Gastrocnemius medialis (tissue), 4 donors: ENCODE data around the gene APOL3. TPM values are rescaled to one million over a fixed set of nuclear protein-coding genes. Genes with fewer than 3 reads are reported as not detected.
"Not testable (repeated sequence)": the region's sequence is repeated elsewhere in the genome, so short reads cannot be mapped to it uniquely, and the experiment has no call there.

ENCODE experiments used
- ATAC-seq, 2 donors: fragments of 150-250 bp; one replicate each; pipeline ENCODE4 v1.9.1; 2016
- DNase-seq, 2 donors: peaks; one replicate each; pipeline ENCODE4 v3.0.0-alpha.2; 2019
- H3K27ac ChIP-seq, 4 donors: fragments of 200-600 bp; sonication (generic); 1 replicate in 1 of 4; 2 replicates in 3 of 4; pipeline ENCODE4 v1.5.1; 2016 to 2018; ENCODE audit warnings: mild to moderate bottlenecking in 2 of 4, moderate library complexity in 1 of 4
- H3K27me3 ChIP-seq, 3 donors: fragments of 200-600 bp; sonication (generic) in 2 of 3; 1 replicate in 1 of 3; 2 replicates in 2 of 3; pipeline versions ENCODE4 v1.5.1 to v1.6.0; 2016 to 2019; ENCODE audit warnings: mild to moderate bottlenecking in 1 of 3, moderate library complexity in 1 of 3
- H3K36me3 ChIP-seq, 2 donors: fragments of 200-600 bp; sonication (generic) in 1 of 2; one replicate each; pipeline ENCODE4 v1.5.1; 2017 to 2018
- H3K4me1 ChIP-seq, 2 donors: fragments of 200-600 bp; sonication (generic) in 1 of 2; one replicate each; pipeline ENCODE4 v1.5.1; 2016 to 2017; ENCODE audit warnings: mild to moderate bottlenecking in 2 of 2
- H3K4me3 ChIP-seq, 4 donors: fragments of 200-600 bp; sonication (generic) in 3 of 4; 1 replicate in 1 of 4; 2 replicates in 3 of 4; pipeline ENCODE4 v1.5.1; 2016 to 2019; ENCODE audit warnings: mild to moderate bottlenecking in 2 of 4
- H3K9me3 ChIP-seq, 3 donors: fragments of 200-600 bp; sonication (generic) in 2 of 3; 1 replicate in 1 of 3; 2 replicates in 2 of 3; pipeline ENCODE4 v1.5.1; 2016 to 2019
- POLR2A ChIP-seq, 2 donors: fragments of 450-650 bp; IDR thresholded peaks; one replicate each; pipeline ENCODE4 v1.6.1; 2017; ENCODE audit warnings: antibody characterized with exemption in 2 of 2, mild to moderate bottlenecking in 2 of 2, moderate library complexity in 2 of 2
- in situ Hi-C, 4 donors: fragments of 200-750 bp; cut with MboI; loops; one replicate each; pipeline versions ENCODE4 v1.15.0 to v1.8.0; 2017; ENCODE audit warnings: low sequenced_read_pairs in 4 of 4
- intact Hi-C: fragments of 100-400 bp; cut with DNase I; formaldehyde crosslinking; loops from one replicate; pipeline ENCODE4 v1.15.1; 2023; ENCODE audit warnings: low total_unique reads
- total RNA-seq, 4 donors: library from RNA; depleted of rRNA; stranded (reverse); fragments of >200 nt; gene quantifications; one replicate each; pipeline versions ENCODE4 v1.1.0 to v1.2.3, GENCODE V29; 2016
- TF ChIP-seq, protein P1 (sequence below), 5 experiments: fragments of 450-650 bp in 3 of 5; fragments of 200-600 bp in 2 of 5; sonication (generic) in 2 of 5; IDR thresholded peaks in 4 of 5; conservative IDR thresholded peaks in 1 of 5; 1 replicate in 4 of 5; 2 replicates in 1 of 5; pipeline ENCODE4 v1.5.1; 2016 to 2019; ENCODE audit warnings: antibody characterized with exemption in 5 of 5, mild to moderate bottlenecking in 3 of 5, moderate library complexity in 3 of 5

The APOL3 gene
- total RNA-seq, 4 donors from 2014 or later, result 16.6 to 23.4 (median 19.3) TPM

GRCh38 chr22:36153501-36154422 is 6.8 kb downstream of the APOL3 start:
- DNase-seq (no peak), ATAC-seq (no peak)
- intact Hi-C loops, result no loop called here
- Histone ChIP-seq H3K4me1 (peaks cover 45 to 65% of the 10 kb centered on the region in 2 donors), H3K36me3 (peaks cover 0 to 6% of the 10 kb centered on the region in 2 donors), H3K9me3 (no peaks in the 10 kb centered on the region), H3K27ac (peak overlapping the region; percentile 74 to 84 (median 81)), H3K27me3 (no peaks in the 10 kb centered on the region), H3K4me3 (no peak overlapping the region)
- no peak for TF ChIP-seq POLR2A (IDR thresholded peaks at IDR 0.05)
- TF ChIP-seq, protein P1, sequence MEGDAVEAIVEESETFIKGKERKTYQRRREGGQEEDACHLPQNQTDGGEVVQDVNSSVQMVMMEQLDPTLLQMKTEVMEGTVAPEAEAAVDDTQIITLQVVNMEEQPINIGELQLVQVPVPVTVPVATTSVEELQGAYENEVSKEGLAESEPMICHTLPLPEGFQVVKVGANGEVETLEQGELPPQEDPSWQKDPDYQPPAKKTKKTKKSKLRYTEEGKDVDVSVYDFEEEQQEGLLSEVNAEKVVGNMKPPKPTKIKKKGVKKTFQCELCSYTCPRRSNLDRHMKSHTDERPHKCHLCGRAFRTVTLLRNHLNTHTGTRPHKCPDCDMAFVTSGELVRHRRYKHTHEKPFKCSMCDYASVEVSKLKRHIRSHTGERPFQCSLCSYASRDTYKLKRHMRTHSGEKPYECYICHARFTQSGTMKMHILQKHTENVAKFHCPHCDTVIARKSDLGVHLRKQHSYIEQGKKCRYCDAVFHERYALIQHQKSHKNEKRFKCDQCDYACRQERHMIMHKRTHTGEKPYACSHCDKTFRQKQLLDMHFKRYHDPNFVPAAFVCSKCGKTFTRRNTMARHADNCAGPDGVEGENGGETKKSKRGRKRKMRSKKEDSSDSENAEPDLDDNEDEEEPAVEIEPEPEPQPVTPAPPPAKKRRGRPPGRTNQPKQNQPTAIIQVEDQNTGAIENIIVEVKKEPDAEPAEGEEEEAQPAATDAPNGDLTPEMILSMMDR (IDR thresholded peaks at IDR 0.05 in 4 of 5, conservative IDR thresholded peaks at IDR 0.05 in 1 of 5), result no peak
- in situ Hi-C loops, result no loop called here

DNA sequence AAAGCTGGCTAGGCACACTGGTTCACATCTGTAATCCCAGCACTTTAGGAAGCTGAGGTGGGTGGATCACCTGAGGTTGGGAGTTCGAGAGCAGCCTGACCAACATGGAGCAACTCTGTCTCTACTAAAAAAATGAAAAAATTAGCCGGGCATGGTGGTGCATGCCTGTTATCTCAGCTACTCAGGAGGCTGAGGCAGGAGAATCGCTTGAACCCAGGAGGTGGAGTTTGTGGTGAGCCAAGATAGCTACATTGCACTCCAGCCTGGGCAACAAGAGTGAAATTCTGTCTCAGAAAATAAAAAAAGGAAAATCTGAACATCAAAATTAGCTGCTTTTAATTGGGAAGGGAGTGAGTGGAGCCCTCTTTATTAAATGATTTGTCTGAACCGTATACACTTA is 7.7 kb downstream of the APOL3 start:
- intact Hi-C loops, H3K4me3 ChIP-seq, DNase-seq, H3K27me3 ChIP-seq, ATAC-seq, H3K9me3 ChIP-seq, H3K36me3 ChIP-seq, in situ Hi-C loops: not testable (repeated sequence)
- peak overlapping the region; percentile 74 to 84 (median 81) for H3K27ac ChIP-seq
- H3K4me1 ChIP-seq, result peaks cover 43 to 68% of the 10 kb centered on the region in 2 donors

DNA sequence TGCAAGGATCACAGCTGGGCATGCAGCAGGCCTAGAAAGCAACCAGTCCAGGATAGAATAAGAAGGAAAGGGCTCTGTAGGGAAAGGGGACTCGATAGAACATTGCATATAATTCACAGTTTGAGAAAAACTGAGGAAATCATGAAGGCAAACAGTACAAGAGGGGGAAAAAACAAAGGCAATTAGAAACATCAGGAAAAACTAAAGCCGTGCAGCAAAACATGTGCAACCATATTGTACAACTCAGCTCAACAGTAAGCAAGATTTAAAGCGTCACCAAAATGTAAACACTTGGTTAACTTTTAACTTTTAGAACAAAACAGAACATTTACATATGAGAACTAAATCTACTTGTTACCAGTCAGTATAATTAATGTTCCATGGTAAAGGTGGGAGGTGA is 8.5 kb downstream of the APOL3 start:
- Histone ChIP-seq H3K27me3 (no peaks in the 10 kb centered on the region), H3K27ac (peak overlapping the region; percentile 74 to 84 (median 81)), H3K36me3 (peaks cover 0 to 7% of the 10 kb centered on the region in 2 donors), H3K4me3 (no peak overlapping the region), H3K4me1 (peaks cover 36 to 66% of the 10 kb centered on the region in 2 donors), H3K9me3 (no peaks in the 10 kb centered on the region)
- intact Hi-C loops (no loop called here), in situ Hi-C loops (no loop called here)
- no peak for TF ChIP-seq POLR2A (IDR thresholded peaks at IDR 0.05)
- TF ChIP-seq, protein P1 (IDR thresholded peaks at IDR 0.05 in 4 of 5, conservative IDR thresholded peaks at IDR 0.05 in 1 of 5), result no peak
- ATAC-seq, result no peak
- DNase-seq, result no peak

DNA sequence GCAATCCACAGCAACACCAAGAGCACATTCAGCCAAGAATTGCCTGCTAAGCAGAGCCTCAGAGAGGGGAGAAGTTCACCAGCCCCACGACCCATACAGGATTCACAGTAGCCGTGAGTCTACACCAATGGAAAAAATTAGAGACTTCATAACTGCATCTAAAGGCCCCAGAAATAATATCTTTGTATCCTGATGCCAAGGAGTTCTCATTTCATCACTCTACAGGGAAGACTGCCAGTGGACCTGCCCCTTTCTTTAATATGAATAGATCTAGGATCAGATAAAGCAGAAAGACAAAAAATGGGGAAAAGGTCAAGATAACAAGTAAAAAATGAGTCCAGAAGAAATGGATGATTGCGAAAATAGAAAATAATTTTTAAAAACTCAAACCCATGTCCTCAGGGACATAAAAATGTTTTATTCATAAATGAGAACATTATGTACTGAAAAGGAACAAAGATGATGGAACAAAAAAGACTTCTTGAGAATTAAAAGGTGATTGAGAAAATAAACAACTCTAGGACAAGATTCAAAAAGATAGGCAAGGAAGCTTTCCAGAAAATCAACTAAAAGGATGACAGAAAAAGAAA is 9.5 kb downstream of the APOL3 start:
- Histone ChIP-seq H3K4me1 (peaks cover 29 to 63% of the 10 kb centered on the region in 2 donors), H3K36me3 (peaks cover 0 to 7% of the 10 kb centered on the region in 2 donors), H3K4me3 (no peak overlapping the region), H3K27me3 (no peaks in the 10 kb centered on the region), H3K9me3 (no peaks in the 10 kb centered on the region), H3K27ac (peak overlapping the region; percentile 74 to 84 (median 81))
- intact Hi-C loops, result no loop called here
- no peak for DNase-seq
- in situ Hi-C loops, result no loop called here
- ATAC-seq, result peak in 1 of 2 donors; percentile 49
- TF ChIP-seq, protein P1 (IDR thresholded peaks at IDR 0.05 in 4 of 5, conservative IDR thresholded peaks at IDR 0.05 in 1 of 5), result no peak
- TF ChIP-seq POLR2A (IDR thresholded peaks at IDR 0.05), result no peak

- DNase-seq, result no peak
- H3K36me3 ChIP-seq, result peaks cover 0 to 7% of the 10 kb centered on the region in 2 donors
- intact Hi-C loops (loop anchor here (5.0 kb wide), 2 partner anchors 73 to 128 kb away; no protein-coding TSS in a partner anchor), in situ Hi-C loops (loop anchor here in 1 of 4 donors (10.0 kb wide), 1 partner anchor 85 kb away; the partner anchor contains the start of gene APOL2)
- no peak overlapping the region for H3K4me3 ChIP-seq
- peak overlapping the region; percentile 48 to 84 (median 81) for H3K27ac ChIP-seq
- H3K9me3 ChIP-seq, result no peaks in the 10 kb centered on the region
- no peak for TF ChIP-seq POLR2A (IDR thresholded peaks at IDR 0.05)
- TF ChIP-seq, protein P1 (IDR thresholded peaks at IDR 0.05 in 4 of 5, conservative IDR thresholded peaks at IDR 0.05 in 1 of 5), result no peak
- peaks cover 19 to 51% of the 10 kb centered on the region in 2 donors for H3K4me1 ChIP-seq
- no peak for ATAC-seq
- no peaks in the 10 kb centered on the region for H3K27me3 ChIP-seq
Observed at GRCh38 chr22:36149441-36149840, 11.1 kb downstream of the APOL3 start.
